ENCODE data around the gene CNTNAP2. TPM values are rescaled to one million over a fixed set of nuclear protein-coding genes. Genes with fewer than 3 reads are reported as not detected.

Gene CNTNAP2
- total RNA-seq, 4 donors from 2014 or later = 0.42 TPM; not detected in 3

GRCh38 chr7:148105853-148106252, 1989.3 kb downstream of the CNTNAP2 start:
- Histone ChIP-seq H3K4me3 (no peak overlapping the region), H3K27ac (no peak overlapping the region), H3K36me3 (no peaks in the 10 kb centered on the region), H3K4me1 (peaks cover 0 to 7% (median 0%) of the 10 kb centered on the region in 4 donors), H3K27me3 (no peaks in the 10 kb centered on the region), H3K9me3 (peaks cover 0 to 3% (median 0%) of the 10 kb centered on the region in 4 donors)
- TF ChIP-seq POLR2A (IDR thresholded peaks at IDR 0.05) = no peak
- TF ChIP-seq CTCF (IDR thresholded peaks at IDR 0.05) = no peak
- TF ChIP-seq EP300 (IDR thresholded peaks at IDR 0.05) = no peak
- 83 to 96% methylated on average over 1 of the region's 1 CpG for WGBS, 2 donors
- DNase-seq (ENCODE audit: low spot score in 2 of 2) = no peak

GRCh38 chr7:148107443-148108127, 1991.0 kb downstream of the CNTNAP2 start:
- Histone ChIP-seq H3K4me1 (peaks cover 0 to 7% (median 0%) of the 10 kb centered on the region in 4 donors), H3K9me3 (no peaks in the 10 kb centered on the region), H3K27ac (no peak overlapping the region), H3K36me3 (no peaks in the 10 kb centered on the region), H3K4me3 (no peak overlapping the region), H3K27me3 (no peaks in the 10 kb centered on the region)
- 88 to 91% methylated on average over 6 of the region's 6 CpGs for WGBS, 2 donors
- DNase-seq (ENCODE audit: low spot score in 2 of 2) = no peak
- TF ChIP-seq EP300 (IDR thresholded peaks at IDR 0.05) (no peak), POLR2A (IDR thresholded peaks at IDR 0.05) (no peak), CTCF (IDR thresholded peaks at IDR 0.05) (no peak)

GRCh38 chr7:148108381-148108780, 1991.8 kb downstream of the CNTNAP2 start:
- Histone ChIP-seq H3K27ac (no peak overlapping the region), H3K9me3 (no peaks in the 10 kb centered on the region), H3K27me3 (no peaks in the 10 kb centered on the region), H3K4me3 (no peak overlapping the region), H3K36me3 (no peaks in the 10 kb centered on the region), H3K4me1 (peaks cover 0 to 6% (median 0%) of the 10 kb centered on the region in 4 donors)
- DNase-seq (ENCODE audit: low spot score in 2 of 2) = no peak
- 68 to 85% methylated on average over 4 of the region's 4 CpGs for WGBS, 2 donors
- TF ChIP-seq CTCF (IDR thresholded peaks at IDR 0.05) (no peak), POLR2A (IDR thresholded peaks at IDR 0.05) (no peak), EP300 (IDR thresholded peaks at IDR 0.05) (no peak)

- no peak for DNase-seq (ENCODE audit: low spot score in 2 of 2)
- H3K27ac ChIP-seq = no peak overlapping the region
- whole genome bisulfite sequencing, 2 donors = 85 to 86% methylated on average over 13 of the region's 13 CpGs
- no peaks in the 10 kb centered on the region for H3K9me3 ChIP-seq
- no peak for TF ChIP-seq CTCF (IDR thresholded peaks at IDR 0.05)
- no peak for TF ChIP-seq POLR2A (IDR thresholded peaks at IDR 0.05)
- TF ChIP-seq EP300 (IDR thresholded peaks at IDR 0.05) = no peak
- no peaks in the 10 kb centered on the region for H3K4me1 ChIP-seq
- no peak overlapping the region for H3K4me3 ChIP-seq
- H3K36me3 ChIP-seq = no peaks in the 10 kb centered on the region
- no peaks in the 10 kb centered on the region for H3K27me3 ChIP-seq
Observed at GRCh38 chr7:148110097-148110868, 1993.7 kb downstream of the CNTNAP2 start.

GRCh38 chr7:148114804-148115203, 1998.2 kb downstream of the CNTNAP2 start:
- TF ChIP-seq POLR2A (IDR thresholded peaks at IDR 0.05) (no peak), CTCF (IDR thresholded peaks at IDR 0.05) (no peak), EP300 (IDR thresholded peaks at IDR 0.05) (no peak)
- H3K4me3 ChIP-seq = no peak overlapping the region
- no peaks in the 10 kb centered on the region for H3K9me3 ChIP-seq
- no peaks in the 10 kb centered on the region for H3K36me3 ChIP-seq
- WGBS, 2 donors = 72 to 87% methylated on average over 3 of the region's 3 CpGs
- no peak for DNase-seq (ENCODE audit: low spot score in 2 of 2)
- no peaks in the 10 kb centered on the region for H3K27me3 ChIP-seq
- no peaks in the 10 kb centered on the region for H3K4me1 ChIP-seq
- no peak overlapping the region for H3K27ac ChIP-seq

Data from tibial nerve (tissue), 4 donors.